SK-N-SH (cell line): Measurements from ENCODE around the gene FAM219A. TPM values are rescaled to one million over a fixed set of nuclear protein-coding genes. Genes with fewer than 3 reads are reported as not detected.

Source experiments
- CTCF ChIA-PET: fragments of 300-600, 350-600 bp; formaldehyde crosslinking; extraction: SDS; loops from one replicate; lab custom pipeline; 2021; lab: Yijun Ruan, JAX
- POLR2A ChIA-PET: fragments of 350-600 bp; sonication (Branson Sonifier 250); formaldehyde crosslinking; extraction: SDS; loops from one replicate; lab custom pipeline; 2020; ENCODE audit warnings: antibody characterized with exemption, inconsistent platforms; lab: Yijun Ruan, JAX
- DNase-seq: peaks from one replicate; pipeline ENCODE4 v3.0.0; 2012
- H2AFZ ChIP-seq: fragments of 200-600 bp; sonication (generic); 2 replicates; pipeline ENCODE4 v1.8.1; 2016; ENCODE audit warnings: antibody characterized with exemption, mild to moderate bottlenecking, low read depth
- H3F3A ChIP-seq: fragments of 200-600 bp; sonication (generic); replicated peaks from 2 replicates; pipeline ENCODE3; 2016; ENCODE audit warnings: antibody characterized with exemption, mild to moderate bottlenecking; ENCODE audit not compliant: insufficient read depth
- H3K27ac ChIP-seq, 2 experiments: fragments of 200-500 bp in 1 of 2; fragments of 200-600 bp in 1 of 2; sonication (Bioruptor generic) in 1 of 2; sonication (generic), shearing (Covaris generic) in 1 of 2; 2 replicates each; pipeline versions ENCODE4 v1.5.1 to v1.6.1; 2014 to 2016; ENCODE audit warnings: low read depth in 2 of 2, inconsistent platforms in 1 of 2, low read length in 1 of 2, mild to moderate bottlenecking in 1 of 2, mixed read lengths in 1 of 2
- H3K27me3 ChIP-seq: fragments of 200-600 bp; sonication (generic), shearing (Covaris generic); 2 replicates; pipeline ENCODE4 v1.6.1; 2016; ENCODE audit warnings: mixed run types; ENCODE audit not compliant: insufficient read depth
- H3K36me3 ChIP-seq, 2 experiments: fragments of 200-500 bp in 1 of 2; fragments of 200-600 bp in 1 of 2; sonication (Bioruptor generic) in 1 of 2; sonication (generic) in 1 of 2; replicated peaks in 1 of 2; 2 replicates each; pipeline versions ENCODE3 to v1.5.1; 2014 to 2016; ENCODE audit warnings: low read length in 1 of 2, mild to moderate bottlenecking in 1 of 2; ENCODE audit not compliant: insufficient read depth in 2 of 2, control insufficient read depth in 1 of 2
- H3K4me1 ChIP-seq, 2 experiments: fragments of 200-500 bp in 1 of 2; fragments of 200-600 bp in 1 of 2; sonication (Bioruptor generic) in 1 of 2; sonication (generic), shearing (Covaris generic) in 1 of 2; 2 replicates each; pipeline versions ENCODE4 v1.5.1 to v1.6.1; 2014 to 2016; ENCODE audit warnings: low read depth in 1 of 2, low read length in 1 of 2, mixed run types in 1 of 2; ENCODE audit not compliant: insufficient read depth in 2 of 2, control insufficient read depth in 1 of 2
- H3K4me2 ChIP-seq: fragments of 200-600 bp; sonication (generic), shearing (Covaris generic); 2 replicates; pipeline ENCODE4 v1.6.1; 2017; ENCODE audit warnings: mixed run types
- H3K4me3 ChIP-seq, 2 experiments: fragments of 200-500 bp in 1 of 2; fragments of 200-600 bp in 1 of 2; sonication (Bioruptor generic) in 1 of 2; sonication (generic), shearing (Covaris generic) in 1 of 2; 2 replicates each; pipeline versions ENCODE4 v1.5.1 to v1.8.1; 2014 to 2016; ENCODE audit warnings: low read depth in 2 of 2, inconsistent platforms in 1 of 2, low read length in 1 of 2, mild to moderate bottlenecking in 1 of 2, mixed read lengths in 1 of 2, moderate library complexity in 1 of 2
- H3K79me2 ChIP-seq: fragments of 200-600 bp; sonication (generic); 2 replicates; pipeline ENCODE4 v1.8.1; 2017; ENCODE audit warnings: mild to moderate bottlenecking; ENCODE audit not compliant: insufficient read depth
- H3K9ac ChIP-seq: fragments of 200-600 bp; sonication (generic); 2 replicates; pipeline ENCODE4 v1.6.1; 2017; ENCODE audit warnings: mixed run types
- H3K9me2 ChIP-seq: fragments of 200-600 bp; sonication (generic); 2 replicates; pipeline ENCODE4 v1.6.1; 2017; ENCODE audit warnings: mixed run types
- H3K9me3 ChIP-seq: fragments of 200-600 bp; sonication (generic); 2 replicates; pipeline ENCODE4 v1.6.1; 2017; ENCODE audit warnings: mixed run types, mild to moderate bottlenecking, moderate library complexity
- H4K20me1 ChIP-seq: fragments of 200-600 bp; sonication (generic); 2 replicates; pipeline ENCODE4 v1.6.1; 2017; ENCODE audit warnings: mild to moderate bottlenecking, mixed run types; ENCODE audit not compliant: insufficient read depth
- CHD2 ChIP-seq: fragments of 150-350 bp; IDR thresholded peaks from 2 replicates; pipeline ENCODE4 v1.6.1; 2018; ENCODE audit warnings: low read length; ENCODE audit not compliant: partially characterized antibody
- CTCF ChIP-seq: fragments of 200-600 bp; sonication (generic); IDR thresholded peaks from 2 replicates; pipeline ENCODE4 v1.6.1; 2017; ENCODE audit warnings: antibody characterized with exemption, mild to moderate bottlenecking, moderate library complexity
- ELF1 ChIP-seq: IDR thresholded peaks from 2 replicates; pipeline ENCODE4 v1.4.0; 2012
- EP300 ChIP-seq, 2 experiments: IDR thresholded peaks; 2 replicates each; pipeline versions ENCODE4 v1.4.0 to v1.6.1; 2012; ENCODE audit warnings: borderline replicate concordance in 1 of 2, low read depth in 1 of 2, low read length in 1 of 2
- EZH2phosphoT487 ChIP-seq: fragments of 200-600 bp; sonication (generic); IDR thresholded peaks from 2 replicates; pipeline ENCODE4 v1.6.1; 2017; ENCODE audit warnings: low read depth, mixed run types, mild to moderate bottlenecking, antibody characterized with exemption, moderate library complexity, borderline replicate concordance
- MXI1 ChIP-seq: IDR thresholded peaks from 2 replicates; pipeline ENCODE4 v1.6.1; 2012; ENCODE audit warnings: mild to moderate bottlenecking, low read depth, low read length, improper control_type of control experiment
- POLR2AphosphoS5 ChIP-seq: IDR thresholded peaks from 2 replicates; pipeline ENCODE4 v1.6.1; 2012; ENCODE audit warnings: low read depth, low read length
- RAD21 ChIP-seq: IDR thresholded peaks from 2 replicates; pipeline ENCODE4 v1.6.1; 2012; ENCODE audit warnings: mild to moderate bottlenecking, low read length
- RXRA ChIP-seq: IDR thresholded peaks from 2 replicates; pipeline ENCODE4 v1.4.0; 2012; ENCODE audit warnings: low read depth, mild to moderate bottlenecking, borderline replicate concordance
- SIN3A ChIP-seq: IDR thresholded peaks from 2 replicates; pipeline ENCODE4 v1.6.1; 2012; ENCODE audit warnings: low read depth, mild to moderate bottlenecking, low read length, moderate library complexity, borderline replicate concordance
- SMC3 ChIP-seq: IDR thresholded peaks from 2 replicates; pipeline ENCODE4 v1.6.1; 2012; ENCODE audit warnings: low read depth, low read length, improper control_type of control experiment
- TCF12 ChIP-seq: IDR thresholded peaks from 2 replicates; pipeline ENCODE4 v1.4.0; 2012
- TEAD4 ChIP-seq: IDR thresholded peaks from 2 replicates; pipeline ENCODE4 v1.4.0; 2012; ENCODE audit warnings: mild to moderate bottlenecking, borderline replicate concordance; ENCODE audit not compliant: insufficient read depth
- WGBS: methylation state at CpG from one replicate; pipeline ENCODE4 v1.1.6; 2017; ENCODE audit warnings: low lambda C conversion rate; 5-methylcytosine and 5-hydroxymethylcytosine counted together
- polyA plus RNA-seq, 3 experiments: library from polyadenylated mRNA; depleted of rRNA; stranded (reverse); fragments of >200 nt; gene quantifications; 2 replicates each; pipeline ENCODE4 v1.2.3, GENCODE V29; 2012
- TF ChIP-seq, protein P1 (sequence below): IDR thresholded peaks from 2 replicates; pipeline ENCODE4 v1.6.1; 2012; ENCODE audit warnings: mild to moderate bottlenecking, low read depth, low read length, moderate library complexity
- TF ChIP-seq, protein P2 (sequence below): IDR thresholded peaks from 2 replicates; pipeline ENCODE4 v1.4.0; 2012; ENCODE audit warnings: low read depth, borderline replicate concordance

The FAM219A gene
- polyA plus RNA-seq, 1 of the 3 experiments (the other 2 are of a cell fraction): 15.7 TPM

DNA sequence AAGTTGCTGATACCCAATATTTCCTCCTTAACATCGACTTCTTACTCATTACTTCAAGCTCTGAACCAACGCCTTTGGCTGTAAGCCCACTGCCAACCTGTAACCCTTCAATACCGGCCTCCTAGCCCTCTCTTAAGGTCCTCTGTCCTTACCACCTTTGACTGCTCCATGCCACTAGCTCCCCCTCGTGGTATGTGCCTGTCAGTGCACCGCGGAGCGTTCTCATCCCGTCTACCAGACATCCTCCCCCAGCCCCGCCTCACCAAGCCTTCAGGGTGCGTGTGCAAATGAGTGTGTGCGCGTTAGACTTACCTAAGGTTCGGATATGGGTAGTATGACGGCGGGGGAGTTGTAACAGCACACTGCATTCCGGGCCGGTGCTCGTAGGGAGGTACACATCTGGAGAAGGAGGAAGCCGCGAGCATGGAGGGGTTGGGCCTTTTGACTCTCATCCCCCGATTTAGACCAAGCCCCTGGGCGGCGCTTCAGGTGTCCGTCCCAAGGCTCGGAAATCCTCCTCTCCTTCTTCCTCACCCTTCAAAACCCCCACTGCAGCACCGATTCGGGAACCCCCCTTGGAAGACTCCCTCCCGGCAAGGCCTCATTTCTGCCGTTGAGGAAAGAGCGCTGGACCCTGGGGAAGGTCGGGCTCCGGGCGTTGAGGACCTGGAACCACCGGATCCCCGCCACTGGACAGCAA is 78.9 kb downstream of the FAM219A start:
- Histone ChIP-seq H4K20me1 (no peaks in the 10 kb centered on the region), H3K9ac (no peak overlapping the region), H3K9me2 (no peaks in the 10 kb centered on the region), H3K4me3 (0 out of 4 replicates have a peak overlapping the region, but pooled peaks of 1 of the 2 experiments have one; percentile 11), H3K4me1 (peaks cover 7 to 27% of the 10 kb centered on the region in 2 experiments; a peak in 3 of 4 replicates), H3K27ac (no peak overlapping the region), H3K9me3 (no peaks in the 10 kb centered on the region), H3K79me2 (no peaks in the 10 kb centered on the region), H3K36me3 (no peaks in the 10 kb centered on the region), H2AFZ (no peak overlapping the region; the same call in 1 of the 2 replicates), H3K4me2 (no peak overlapping the region), H3K27me3 (no peaks in the 10 kb centered on the region), H3F3A (peaks cover 4% of the 10 kb centered on the region)
- peak; percentile 85 for DNase-seq
- ChIA-PET POLR2A (no interaction called here), CTCF (interaction anchor here (0.6 to 8.0 kb wide), 25 partner anchors 13 to 226 kb away, joined by 3 to 149 read pairs (median 4); no protein-coding TSS in a partner anchor)
- no peak for TF ChIP-seq POLR2AphosphoS5
- no peak for TF ChIP-seq EZH2phosphoT487
- TF ChIP-seq SMC3: peak; percentile 94
- no peak for TF ChIP-seq RXRA
- no peak for TF ChIP-seq EP300 (IDR thresholded peaks at IDR 0.05; ENCODE audit: borderline replicate concordance in 1 of 2, low read depth in 1 of 2, low read length in 1 of 2)
- TF ChIP-seq ELF1: no peak
- TF ChIP-seq SIN3A: no peak
- TF ChIP-seq, protein P1, sequence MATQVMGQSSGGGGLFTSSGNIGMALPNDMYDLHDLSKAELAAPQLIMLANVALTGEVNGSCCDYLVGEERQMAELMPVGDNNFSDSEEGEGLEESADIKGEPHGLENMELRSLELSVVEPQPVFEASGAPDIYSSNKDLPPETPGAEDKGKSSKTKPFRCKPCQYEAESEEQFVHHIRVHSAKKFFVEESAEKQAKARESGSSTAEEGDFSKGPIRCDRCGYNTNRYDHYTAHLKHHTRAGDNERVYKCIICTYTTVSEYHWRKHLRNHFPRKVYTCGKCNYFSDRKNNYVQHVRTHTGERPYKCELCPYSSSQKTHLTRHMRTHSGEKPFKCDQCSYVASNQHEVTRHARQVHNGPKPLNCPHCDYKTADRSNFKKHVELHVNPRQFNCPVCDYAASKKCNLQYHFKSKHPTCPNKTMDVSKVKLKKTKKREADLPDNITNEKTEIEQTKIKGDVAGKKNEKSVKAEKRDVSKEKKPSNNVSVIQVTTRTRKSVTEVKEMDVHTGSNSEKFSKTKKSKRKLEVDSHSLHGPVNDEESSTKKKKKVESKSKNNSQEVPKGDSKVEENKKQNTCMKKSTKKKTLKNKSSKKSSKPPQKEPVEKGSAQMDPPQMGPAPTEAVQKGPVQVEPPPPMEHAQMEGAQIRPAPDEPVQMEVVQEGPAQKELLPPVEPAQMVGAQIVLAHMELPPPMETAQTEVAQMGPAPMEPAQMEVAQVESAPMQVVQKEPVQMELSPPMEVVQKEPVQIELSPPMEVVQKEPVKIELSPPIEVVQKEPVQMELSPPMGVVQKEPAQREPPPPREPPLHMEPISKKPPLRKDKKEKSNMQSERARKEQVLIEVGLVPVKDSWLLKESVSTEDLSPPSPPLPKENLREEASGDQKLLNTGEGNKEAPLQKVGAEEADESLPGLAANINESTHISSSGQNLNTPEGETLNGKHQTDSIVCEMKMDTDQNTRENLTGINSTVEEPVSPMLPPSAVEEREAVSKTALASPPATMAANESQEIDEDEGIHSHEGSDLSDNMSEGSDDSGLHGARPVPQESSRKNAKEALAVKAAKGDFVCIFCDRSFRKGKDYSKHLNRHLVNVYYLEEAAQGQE: no peak
- TF ChIP-seq, protein P2, sequence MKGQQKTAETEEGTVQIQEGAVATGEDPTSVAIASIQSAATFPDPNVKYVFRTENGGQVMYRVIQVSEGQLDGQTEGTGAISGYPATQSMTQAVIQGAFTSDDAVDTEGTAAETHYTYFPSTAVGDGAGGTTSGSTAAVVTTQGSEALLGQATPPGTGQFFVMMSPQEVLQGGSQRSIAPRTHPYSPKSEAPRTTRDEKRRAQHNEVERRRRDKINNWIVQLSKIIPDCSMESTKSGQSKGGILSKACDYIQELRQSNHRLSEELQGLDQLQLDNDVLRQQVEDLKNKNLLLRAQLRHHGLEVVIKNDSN: no peak
- TF ChIP-seq CHD2: peak; percentile 25
- TF ChIP-seq TCF12: no peak
- TF ChIP-seq MXI1: no peak
- peak; percentile 93 for TF ChIP-seq RAD21
- TF ChIP-seq TEAD4: no peak
- TF ChIP-seq CTCF: peak; percentile 90
- 58% methylated on average over 34 of the region's 35 CpGs for WGBS
